NCI-H510A treated with DMSO at 0.1 percent for 48 hours (cell line): ENCODE measurements around the gene MRPL1.
"Not testable (repeated sequence)": the region's sequence is repeated elsewhere in the genome, so short reads cannot be mapped to it uniquely, and the experiment has no call there.

Source experiments
- DNase-seq: peaks from one replicate; lab custom pipeline; 2025; lab: John Stamatoyannopoulos, UW

Gene MRPL1

GRCh38 chr4:77982900-77983540 lies 120.4 kb downstream of the MRPL1 start:
- DNase-seq: not testable (repeated sequence)

GRCh38 chr4:77983612-77984311 lies 121.1 kb downstream of the MRPL1 start:
- not testable (repeated sequence) for DNase-seq

DNA sequence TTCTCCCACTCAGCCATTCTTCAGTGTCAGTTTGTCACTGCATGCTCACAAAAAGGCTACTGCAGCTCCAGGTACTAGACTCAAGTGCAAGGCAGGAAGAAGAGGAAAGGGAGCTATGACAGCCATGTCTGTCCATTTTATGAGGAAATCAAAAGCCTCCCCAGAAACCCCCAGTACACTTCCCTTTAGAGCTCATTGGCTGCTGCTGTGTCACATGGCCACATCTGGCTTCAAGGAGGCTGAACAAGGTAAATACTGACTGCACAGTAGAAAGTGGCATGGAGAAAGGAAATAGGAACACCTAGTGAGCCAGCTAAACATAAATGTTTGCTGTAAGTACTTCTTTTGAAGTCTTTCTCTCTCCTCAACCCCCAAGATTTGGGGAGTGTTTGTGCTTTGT lies 127.3 kb downstream of the MRPL1 start:
- no peak for DNase-seq

DNA sequence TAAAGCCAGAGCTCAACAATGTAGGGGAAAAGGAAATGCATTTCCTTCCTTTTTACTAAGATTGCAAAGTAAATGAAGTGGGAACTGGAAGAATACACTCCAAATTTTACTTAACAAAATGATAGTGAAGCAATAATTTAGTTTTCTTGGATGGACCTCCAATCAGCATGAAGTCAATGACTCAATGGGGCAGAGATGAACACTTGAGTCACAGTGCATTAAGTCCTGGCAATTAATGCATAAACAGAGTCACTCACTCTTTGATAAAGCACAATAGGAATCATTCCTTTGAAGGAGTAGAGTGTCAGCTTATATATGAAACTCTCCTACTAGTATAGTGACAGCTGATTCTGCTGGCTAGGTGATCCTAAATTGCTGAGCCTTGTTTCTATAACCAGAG lies 127.8 kb downstream of the MRPL1 start:
- DNase-seq: no peak

GRCh38 chr4:77990904-77991358 lies 128.3 kb downstream of the MRPL1 start:
- no peak for DNase-seq

- DNase-seq: no peak
These were observed 130.0 kb downstream of the MRPL1 start for GRCh38 chr4:77992581-77992980.

GRCh38 chr4:77994194-77994721 lies 131.6 kb downstream of the MRPL1 start:
- DNase-seq: no peak

GRCh38 chr4:77996076-77996475 lies 133.4 kb downstream of the MRPL1 start:
- DNase-seq: no peak

- DNase-seq: no peak
These were observed 138.9 kb downstream of the MRPL1 start for GRCh38 chr4:78001531-78001930.

DNA sequence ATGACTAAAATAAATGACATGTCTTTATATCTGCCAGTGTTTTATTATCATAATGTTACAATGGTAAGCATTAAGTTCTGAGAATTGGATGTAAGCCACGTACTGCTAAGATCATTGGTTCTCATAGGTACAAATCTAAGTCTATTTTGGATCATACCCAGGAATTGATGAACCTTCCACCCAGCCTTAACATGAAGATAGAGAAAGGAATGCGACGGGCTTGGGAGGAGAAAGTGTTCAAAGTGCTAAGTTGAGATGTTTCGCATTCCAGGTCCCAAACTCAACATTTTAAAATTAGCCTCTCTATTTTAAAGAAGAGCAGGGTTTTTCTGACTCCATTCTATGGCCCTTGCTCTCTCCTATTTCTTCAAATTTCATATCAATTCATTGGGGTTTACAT lies 139.6 kb downstream of the MRPL1 start:
- DNase-seq: no peak
